ENCODE results near the gene RRAS2. TPM values are rescaled to one million over a fixed set of nuclear protein-coding genes. Genes with fewer than 3 reads are reported as not detected.

The RRAS2 gene
- total RNA-seq, 1 donor from 2014 or later = 51.9 TPM

- Mint-ChIP-seq H3K4me1 (peaks cover 9% of the 10 kb centered on the region), H3K4me3 (no peak overlapping the region), H3K36me3 (peaks cover 13% of the 10 kb centered on the region), H3K27me3 (ENCODE audit: low read depth) (no peaks in the 10 kb centered on the region), H3K27ac (no peak overlapping the region), H3K9me3 (peaks cover 17% of the 10 kb centered on the region)
- TF ChIP-seq CTCF (IDR thresholded peaks at IDR 0.05; ENCODE audit: unreplicated experiment) = no peak
- no peak for DNase-seq (ENCODE audit: low spot score in 2 of 2, unreplicated experiment in 2 of 2)
Observed at GRCh38 chr11:14336507-14337503, 22.2 kb downstream of the RRAS2 start.

GRCh38 chr11:14335712-14336111 lies 23.3 kb downstream of the RRAS2 start:
- Mint-ChIP-seq H3K27me3 (ENCODE audit: low read depth) (no peaks in the 10 kb centered on the region), H3K27ac (no peak overlapping the region), H3K9me3 (peaks cover 17% of the 10 kb centered on the region), H3K4me1 (peaks cover 2% of the 10 kb centered on the region), H3K4me3 (no peak overlapping the region), H3K36me3 (peaks cover 13% of the 10 kb centered on the region)
- no peak for TF ChIP-seq CTCF (IDR thresholded peaks at IDR 0.05; ENCODE audit: unreplicated experiment)
- DNase-seq (ENCODE audit: low spot score in 2 of 2, unreplicated experiment in 2 of 2) = no peak

- no peak overlapping the region for H3K4me3 Mint-ChIP-seq
- DNase-seq (ENCODE audit: low spot score in 2 of 2, unreplicated experiment in 2 of 2) = no peak
- TF ChIP-seq CTCF (IDR thresholded peaks at IDR 0.05; ENCODE audit: unreplicated experiment) = no peak
- no peaks in the 10 kb centered on the region for H3K27me3 Mint-ChIP-seq (ENCODE audit: low read depth)
- peaks cover 17% of the 10 kb centered on the region for H3K9me3 Mint-ChIP-seq
- no peak overlapping the region for H3K27ac Mint-ChIP-seq
- peaks cover 13% of the 10 kb centered on the region for H3K36me3 Mint-ChIP-seq
- no peaks in the 10 kb centered on the region for H3K4me1 Mint-ChIP-seq
Observed at GRCh38 chr11:14334893-14335292, 24.1 kb downstream of the RRAS2 start.

- no peak for TF ChIP-seq CTCF (IDR thresholded peaks at IDR 0.05; ENCODE audit: unreplicated experiment)
- no peak for DNase-seq (ENCODE audit: low spot score in 2 of 2, unreplicated experiment in 2 of 2)
- Mint-ChIP-seq H3K36me3 (peaks cover 13% of the 10 kb centered on the region), H3K4me1 (no peaks in the 10 kb centered on the region), H3K27ac (no peak overlapping the region), H3K4me3 (no peak overlapping the region), H3K9me3 (peaks cover 17% of the 10 kb centered on the region), H3K27me3 (ENCODE audit: low read depth) (no peaks in the 10 kb centered on the region)
Observed at GRCh38 chr11:14334192-14334591, 24.8 kb downstream of the RRAS2 start.

GRCh38 chr11:14331476-14332136 lies 27.4 kb downstream of the RRAS2 start:
- no peak for DNase-seq (ENCODE audit: low spot score in 2 of 2, unreplicated experiment in 2 of 2)
- no peak for TF ChIP-seq CTCF (IDR thresholded peaks at IDR 0.05; ENCODE audit: unreplicated experiment)
- Mint-ChIP-seq H3K4me3 (no peak overlapping the region), H3K27ac (no peak overlapping the region), H3K4me1 (peaks cover 3% of the 10 kb centered on the region), H3K9me3 (peaks cover 8% of the 10 kb centered on the region), H3K36me3 (peaks cover 6% of the 10 kb centered on the region), H3K27me3 (ENCODE audit: low read depth) (no peaks in the 10 kb centered on the region)
